ENCODE measurements around the gene ATP6V1C2.

ATP6V1C2 gene, protein sequence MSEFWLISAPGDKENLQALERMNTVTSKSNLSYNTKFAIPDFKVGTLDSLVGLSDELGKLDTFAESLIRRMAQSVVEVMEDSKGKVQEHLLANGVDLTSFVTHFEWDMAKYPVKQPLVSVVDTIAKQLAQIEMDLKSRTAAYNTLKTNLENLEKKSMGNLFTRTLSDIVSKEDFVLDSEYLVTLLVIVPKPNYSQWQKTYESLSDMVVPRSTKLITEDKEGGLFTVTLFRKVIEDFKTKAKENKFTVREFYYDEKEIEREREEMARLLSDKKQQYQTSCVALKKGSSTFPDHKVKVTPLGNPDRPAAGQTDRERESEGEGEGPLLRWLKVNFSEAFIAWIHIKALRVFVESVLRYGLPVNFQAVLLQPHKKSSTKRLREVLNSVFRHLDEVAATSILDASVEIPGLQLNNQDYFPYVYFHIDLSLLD

DNA sequence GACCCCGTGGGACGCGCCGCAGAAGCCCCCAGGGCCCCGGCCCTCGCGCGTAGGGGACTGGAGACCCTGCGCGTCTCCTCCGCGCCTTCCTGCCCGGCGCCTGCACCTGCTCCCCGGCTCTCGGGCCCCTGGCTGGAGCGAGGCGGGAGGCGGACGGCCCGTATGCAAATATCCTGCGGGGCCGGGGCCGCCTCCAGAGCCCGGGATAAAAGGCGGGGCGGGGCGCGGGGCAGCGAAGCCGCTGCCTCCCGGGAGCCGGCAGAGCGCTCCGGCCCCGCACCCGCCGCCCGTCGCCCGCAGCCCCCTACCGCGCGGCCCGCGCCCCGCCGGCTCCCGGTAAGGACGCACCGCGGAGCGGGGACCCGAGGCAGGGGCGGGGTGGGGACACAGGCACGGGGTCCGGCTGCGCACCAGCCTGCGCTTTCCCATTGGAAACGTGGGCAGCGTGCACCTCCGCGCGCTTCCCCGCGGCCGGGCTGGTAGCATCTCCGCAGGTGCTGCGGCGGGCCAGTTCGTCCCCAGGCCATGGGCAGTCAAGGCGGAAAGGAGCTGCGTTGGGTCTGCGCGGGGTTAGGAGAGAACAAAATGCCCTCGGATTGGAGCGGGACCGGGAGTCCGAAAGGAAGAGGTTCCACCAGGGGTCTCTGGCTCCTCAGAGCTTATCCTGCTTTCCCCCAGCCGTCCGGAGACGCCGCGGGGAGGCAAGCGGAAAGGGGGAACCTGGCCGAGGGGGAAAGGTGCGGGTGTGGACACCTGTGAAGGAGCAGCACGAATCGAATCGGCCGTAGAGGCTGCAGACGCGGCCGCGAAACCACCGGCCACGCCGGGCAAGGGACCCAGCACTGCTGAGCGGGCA is at the start of gene ATP6V1C2:
Gene ATP6V1C2, plus strand, starts transcription at position 235 of the 856 bp plus-strand sequence. CDS start 1,220 bp downstream, outside the sequence.
- DNase-seq (ENCODE audit: low read depth), result no peak

GRCh38 chr2:10675131-10675530 is 46.3 kb upstream of the ATP6V1C2 start:
- DNase-seq (ENCODE audit: low read depth), result no peak

DNA sequence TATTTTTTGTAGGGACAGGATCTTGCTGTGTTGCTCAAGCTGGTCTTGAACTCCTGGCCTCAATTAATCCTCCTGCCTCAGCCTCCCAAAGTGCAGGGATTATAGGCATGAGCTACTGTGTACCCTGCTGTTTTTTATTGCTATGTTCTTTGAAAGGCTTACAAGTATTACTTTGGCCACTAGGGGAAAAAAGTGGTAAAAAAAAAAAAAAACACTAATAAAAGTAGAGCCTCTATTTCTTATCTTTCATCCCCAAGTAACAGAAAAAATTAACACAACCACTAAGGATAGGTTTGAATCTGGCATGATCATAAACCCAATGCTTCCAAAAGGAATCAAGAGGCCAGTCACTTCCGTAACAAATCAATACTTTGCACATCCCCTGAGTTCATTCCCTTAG is 43.2 kb upstream of the ATP6V1C2 start:
- DNase-seq (ENCODE audit: low read depth), result no peak

DNA sequence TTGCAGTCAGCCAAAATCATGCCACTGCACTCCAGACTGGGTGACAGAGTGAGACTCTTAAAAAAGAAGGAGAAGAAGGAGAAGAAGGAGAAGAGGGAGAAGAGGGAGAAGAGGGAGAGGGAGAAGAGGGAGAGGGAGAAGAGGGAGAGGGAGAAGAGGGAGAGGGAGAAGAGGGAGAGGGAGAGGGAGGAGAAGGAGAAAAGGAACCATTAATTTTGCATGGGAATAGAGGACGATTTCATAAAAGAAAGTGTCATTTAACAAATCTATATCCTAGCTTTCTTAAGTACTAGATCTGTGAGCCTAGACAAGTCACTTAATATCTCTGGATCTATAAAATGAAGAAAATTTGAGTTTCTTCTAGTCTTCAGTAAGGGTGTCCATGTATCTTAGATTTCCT is 41.2 kb upstream of the ATP6V1C2 start:
- DNase-seq (ENCODE audit: low read depth), result no peak

DNA sequence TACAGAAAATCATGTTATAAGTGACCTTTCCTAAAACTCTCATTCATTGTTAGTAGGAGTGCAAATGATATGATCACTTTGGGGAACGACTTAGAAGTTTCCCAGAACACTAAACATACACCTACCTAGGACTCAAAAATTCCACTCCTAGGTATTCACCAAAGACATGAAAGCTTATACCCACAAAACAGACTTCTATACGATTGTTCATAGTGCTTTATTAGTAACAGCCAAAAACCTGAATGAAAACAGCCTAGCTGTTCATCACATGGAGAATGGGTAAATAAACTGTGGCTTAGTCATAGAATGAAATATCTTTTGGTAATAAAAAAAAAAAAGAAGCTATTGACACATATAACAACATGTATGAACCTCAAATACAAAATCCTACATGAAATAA is 40.5 kb upstream of the ATP6V1C2 start:
- no peak for DNase-seq (ENCODE audit: low read depth)

DNA sequence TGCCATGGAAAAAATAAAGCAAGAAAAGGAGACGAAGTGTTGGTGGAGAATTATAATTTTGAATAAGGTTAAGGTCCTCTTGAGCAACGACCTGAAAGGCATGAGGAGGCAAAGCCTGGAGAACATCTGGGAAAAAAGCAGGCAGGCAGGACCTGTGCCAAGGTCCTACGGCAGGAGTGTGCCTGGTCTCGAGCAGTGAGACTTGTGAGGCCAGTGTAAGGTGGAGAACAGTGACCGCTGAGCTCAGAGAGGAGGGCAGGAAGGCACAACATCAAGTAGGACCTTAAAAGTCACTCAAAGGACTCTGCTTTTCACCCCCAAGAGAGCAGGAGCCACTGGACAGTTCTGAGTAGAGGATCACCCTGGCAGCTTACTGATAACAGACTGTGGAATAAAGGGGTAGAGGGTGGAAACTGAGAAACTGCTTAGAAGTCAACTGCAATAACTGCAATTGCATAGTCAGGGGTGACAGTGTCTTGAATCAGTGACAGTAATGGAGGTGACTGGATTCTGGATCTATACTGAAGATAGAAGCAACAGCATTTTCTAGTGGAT is 35.2 kb upstream of the ATP6V1C2 start:
- no peak for DNase-seq (ENCODE audit: low read depth)

DNA sequence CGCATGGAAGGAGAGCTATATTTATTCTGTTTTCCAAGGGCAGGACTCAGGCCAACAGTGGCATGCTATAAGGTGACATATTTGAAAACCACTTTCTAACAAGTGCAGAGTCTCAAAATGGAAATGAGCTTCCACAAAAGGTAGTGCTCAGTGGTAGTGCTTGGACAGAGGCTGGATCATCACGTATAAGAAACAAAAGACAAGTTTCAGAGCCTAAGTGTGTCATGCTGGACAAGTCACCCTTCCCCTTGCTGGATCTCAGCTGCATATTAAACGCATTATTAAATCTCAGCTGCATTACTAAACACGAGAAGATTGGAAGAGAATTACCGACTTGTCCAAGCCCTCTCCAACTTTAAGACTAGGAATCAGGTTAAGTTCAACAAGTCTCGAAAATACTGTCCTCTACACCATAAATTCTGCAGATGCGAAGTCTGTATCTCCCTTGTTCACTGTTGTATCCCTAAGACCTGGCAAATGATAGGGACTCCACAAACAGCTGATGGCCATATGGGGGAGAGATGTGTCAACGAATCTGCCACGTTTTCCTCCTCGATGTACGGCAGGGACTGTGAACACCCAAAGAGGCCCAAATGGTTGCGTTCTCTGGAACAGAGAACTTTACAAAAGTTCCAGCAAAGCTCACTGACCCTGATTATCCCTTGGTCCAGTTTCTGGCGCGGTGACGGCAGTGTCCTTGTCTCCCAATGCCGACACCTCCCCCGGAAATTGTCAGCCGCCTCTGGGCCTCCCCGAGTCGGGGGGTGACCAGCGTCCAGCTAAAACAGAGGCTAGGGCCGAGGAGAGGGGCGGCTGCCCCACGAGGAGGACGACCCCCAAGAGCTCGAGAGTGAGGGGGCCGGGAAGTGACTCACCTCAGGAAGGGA is 32.3 kb upstream of the ATP6V1C2 start:
- DNase-seq (ENCODE audit: low read depth), result no peak

- no peak for DNase-seq (ENCODE audit: low read depth)
Measured at GRCh38 chr2:10691521-10691920, 29.9 kb upstream of the ATP6V1C2 start.

- no peak for DNase-seq (ENCODE audit: low read depth)
Measured at GRCh38 chr2:10700078-10700803, 21.2 kb upstream of the ATP6V1C2 start.

DNA sequence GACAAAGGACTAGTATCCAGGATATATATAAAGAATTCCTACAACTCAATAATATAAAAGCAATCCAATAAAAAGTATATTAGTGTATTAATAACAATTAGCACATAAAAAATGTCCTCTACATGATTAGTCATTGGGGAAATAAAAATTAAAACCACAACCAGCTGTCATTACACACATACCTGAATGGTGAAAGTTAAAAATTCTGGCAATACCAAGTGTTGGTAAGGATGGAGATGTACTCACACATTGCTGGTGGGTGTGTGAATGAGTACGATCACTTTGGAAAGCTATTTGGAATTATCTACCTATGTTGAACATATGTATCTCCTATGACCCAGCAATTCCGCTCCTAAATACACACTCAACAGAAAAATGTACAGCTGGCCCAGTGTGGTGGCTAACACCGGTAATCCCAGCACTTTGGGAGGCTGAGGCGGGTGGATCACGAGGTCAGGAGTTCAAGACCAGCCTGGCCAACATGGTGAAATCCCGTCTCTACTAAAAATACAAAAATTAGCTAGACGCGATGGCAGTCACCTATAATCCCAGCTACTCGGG is 17.3 kb upstream of the ATP6V1C2 start:
- DNase-seq (ENCODE audit: low read depth), result no peak

DNA sequence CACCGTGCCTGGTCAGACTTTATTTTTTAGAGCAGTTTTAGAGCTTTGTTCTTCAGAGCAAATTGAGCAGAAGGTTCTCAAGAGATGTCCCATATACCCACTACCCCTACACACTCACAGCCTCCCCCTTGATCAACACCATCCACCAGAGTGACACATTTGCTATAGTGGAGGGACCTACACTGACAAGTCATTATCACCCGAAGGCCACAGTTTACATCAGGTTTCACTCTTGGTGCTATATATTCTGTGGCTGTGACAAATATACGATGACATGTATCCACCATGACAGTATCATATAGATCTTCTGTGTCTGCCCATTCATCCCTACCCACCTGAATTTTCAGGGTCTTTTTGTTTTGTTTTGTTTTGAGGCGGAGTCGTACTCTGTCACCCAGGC is 15.4 kb upstream of the ATP6V1C2 start:
- no peak for DNase-seq (ENCODE audit: low read depth)

DNA sequence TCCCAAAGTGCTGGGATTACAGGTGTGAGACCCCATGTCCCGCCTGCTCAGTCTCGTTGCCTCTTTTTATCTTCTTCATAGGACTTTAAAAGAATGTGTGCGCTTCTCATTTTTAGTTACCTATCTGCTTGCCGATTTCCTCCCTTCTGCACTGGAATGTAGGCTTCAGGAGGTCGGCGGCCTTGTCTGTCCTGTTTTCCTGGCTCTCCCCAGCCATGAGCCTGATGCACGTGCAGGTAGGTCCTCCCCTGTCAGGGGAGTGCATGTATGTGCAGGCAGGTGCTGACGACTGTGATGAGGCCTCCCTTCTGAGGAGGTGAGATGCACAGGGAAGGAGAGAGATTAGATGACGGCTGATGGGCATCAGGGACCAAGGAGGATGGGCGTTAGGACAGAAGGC is 13.6 kb upstream of the ATP6V1C2 start:
- no peak for DNase-seq (ENCODE audit: low read depth)

DNA sequence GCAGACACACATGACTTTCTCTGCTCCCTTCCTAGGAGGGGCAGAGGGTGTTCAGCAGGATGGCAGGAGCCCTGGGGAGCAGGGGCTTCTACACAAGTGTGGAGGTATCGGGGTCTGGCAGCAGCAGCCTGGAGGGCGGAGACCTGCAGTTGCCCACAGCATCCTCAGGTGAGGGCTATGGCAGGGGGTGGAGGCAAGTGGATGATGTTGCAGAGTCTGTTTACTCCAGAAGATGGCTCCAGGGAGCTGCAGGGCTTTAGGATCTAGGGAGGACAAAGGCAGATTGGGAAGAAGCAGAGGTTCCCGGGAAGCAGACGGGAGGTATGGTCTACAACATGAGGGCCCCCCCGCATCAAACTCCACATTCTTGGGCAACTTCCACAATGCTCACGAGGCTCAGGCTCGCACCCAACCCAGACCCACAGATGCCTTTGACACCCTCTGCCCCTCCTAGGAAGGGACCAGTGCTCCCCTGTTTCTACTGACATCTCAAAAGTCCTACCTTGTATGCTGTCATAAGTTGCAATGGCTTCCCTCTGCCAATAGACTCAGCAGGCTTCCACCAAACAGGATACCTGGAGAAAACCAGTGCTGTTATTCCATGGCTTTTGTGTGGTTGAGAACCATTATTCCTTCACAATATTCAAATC is 12.0 kb upstream of the ATP6V1C2 start:
- no peak for DNase-seq (ENCODE audit: low read depth)

GRCh38 chr2:10712185-10712809 is 9.1 kb upstream of the ATP6V1C2 start:
- no peak for DNase-seq (ENCODE audit: low read depth)

DNA sequence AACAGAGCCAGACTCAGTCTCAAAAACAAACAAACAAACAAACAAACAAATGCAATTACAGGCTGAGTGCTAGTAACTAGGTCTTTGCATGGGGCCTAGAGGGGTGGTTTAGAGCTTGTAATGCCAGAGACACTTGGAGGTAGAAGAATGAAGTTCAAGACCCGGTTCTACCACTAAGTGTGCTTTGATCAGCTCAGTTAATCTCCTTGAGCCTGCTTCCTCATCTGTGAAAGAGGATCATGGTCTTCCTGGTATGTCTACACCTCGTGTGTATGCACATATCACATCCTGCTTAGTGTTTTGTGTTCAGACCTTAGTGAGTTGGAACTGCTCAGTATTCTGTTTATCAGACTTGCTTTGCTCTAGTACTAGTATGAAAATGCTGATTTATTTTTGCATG is 4.8 kb upstream of the ATP6V1C2 start:
- no peak for DNase-seq (ENCODE audit: low read depth)

DNA sequence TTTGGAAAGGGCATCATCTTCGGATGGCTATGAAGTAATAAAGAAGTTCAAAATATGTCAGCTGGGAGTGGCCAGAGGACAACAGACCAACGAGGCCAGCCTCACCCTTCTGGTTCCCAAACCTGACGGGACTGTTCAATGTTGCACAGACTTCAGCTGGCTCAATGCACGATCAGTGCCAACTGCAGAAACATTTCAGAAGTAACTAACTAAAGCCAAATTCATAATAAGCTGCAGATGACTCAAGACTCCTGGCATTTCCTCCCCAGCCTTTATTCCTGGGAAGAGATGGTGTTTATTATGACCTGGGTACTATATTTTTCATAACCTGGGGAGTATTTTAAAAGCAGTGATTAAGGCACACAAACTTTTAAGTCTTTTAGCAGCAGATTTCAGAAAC is 3.8 kb upstream of the ATP6V1C2 start:
- DNase-seq (ENCODE audit: low read depth), result peak; percentile 44

DNA sequence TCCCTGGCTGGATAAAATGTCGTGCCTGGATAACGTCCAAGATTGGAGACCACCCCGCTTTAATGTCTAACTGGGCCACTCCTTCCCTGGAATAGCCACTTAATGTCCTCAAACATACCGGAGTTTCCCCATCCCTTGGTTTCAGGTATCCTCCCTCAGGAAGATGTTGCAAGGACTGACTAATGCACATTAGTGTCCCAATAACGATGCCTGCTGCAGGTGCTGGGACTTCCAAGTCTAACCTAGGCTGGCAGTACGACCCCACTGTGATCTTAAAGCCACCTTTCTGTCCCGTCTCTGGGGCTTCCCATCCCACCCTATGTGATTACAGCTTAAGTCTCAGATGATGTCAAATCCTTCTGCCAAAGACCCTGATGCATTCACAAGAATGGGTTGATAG is 1.1 kb upstream of the ATP6V1C2 start:
- no peak for DNase-seq (ENCODE audit: low read depth)

GRCh38 chr2:10720947-10721395 is 459 bp upstream of the ATP6V1C2 start:
- no peak for DNase-seq (ENCODE audit: low read depth)

DNA sequence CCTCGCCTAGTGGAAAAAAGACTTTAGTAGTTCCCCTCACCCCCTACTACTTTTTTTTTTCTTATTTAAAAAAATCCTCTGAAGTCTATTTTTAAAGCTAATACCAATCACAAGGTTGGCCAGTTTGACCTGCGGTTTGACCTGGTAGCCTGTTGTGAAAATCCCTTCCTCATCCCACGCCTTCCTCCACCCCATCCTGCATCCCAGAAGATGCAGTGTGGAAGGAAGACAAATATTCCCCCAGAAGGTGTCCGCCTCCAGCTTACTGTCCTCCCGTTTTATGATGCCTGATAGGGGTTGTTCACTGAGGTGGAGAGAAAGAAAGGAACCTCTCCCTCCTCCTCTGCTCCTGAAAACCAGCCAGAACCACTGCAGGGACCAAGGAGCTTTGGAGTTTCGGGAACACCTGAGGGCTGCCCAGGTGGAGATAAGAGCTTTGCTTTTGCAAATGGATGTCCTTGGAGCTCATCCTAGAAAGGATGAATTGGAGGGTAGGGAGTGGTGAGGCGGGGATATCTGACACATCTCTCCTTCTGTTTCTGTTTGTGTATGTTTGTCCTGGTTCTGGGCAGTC is 909 bp downstream of the ATP6V1C2 start:
- no peak for DNase-seq (ENCODE audit: low read depth)
